Prostate gland (tissue), 2 donors: ENCODE data around the gene COLEC12.

Source experiments
- CTCF ChIP-seq, 4 experiments: fragments of 200-600 bp in 2 of 4; fragments of 450-650 bp in 2 of 4; sonication (generic) in 2 of 4; IDR thresholded peaks; 1 replicate in 3 of 4; 2 replicates in 1 of 4; pipeline ENCODE4 v1.5.1; 2016 to 2019; ENCODE audit warnings: antibody characterized with exemption in 4 of 4, mild to moderate bottlenecking in 2 of 4, moderate library complexity in 2 of 4
- POLR2AphosphoS5 ChIP-seq: sonication (generic); formaldehyde crosslinking; IDR thresholded peaks from one replicate; pipeline ENCODE4 v1.6.1; 2017; ENCODE audit warnings: antibody characterized with exemption

- TF ChIP-seq CTCF (IDR thresholded peaks at IDR 0.05) (no peak), POLR2AphosphoS5 (no peak)
Measured at GRCh38 chr18:323253-323622, 177.3 kb downstream of the COLEC12 start.
